Sigmoid colon (tissue), 4 donors: ENCODE results near the gene ACSM3.
"Not testable (repeated sequence)": the region's sequence is repeated elsewhere in the genome, so short reads cannot be mapped to it uniquely, and the experiment has no call there.

Experiments used
- CTCF ChIP-seq, 4 experiments: fragments of 450-650 bp in 3 of 4; fragments of 200-600 bp in 1 of 4; IDR thresholded peaks; one replicate each; pipeline ENCODE4 v1.5.1; 2016 to 2019; ENCODE audit warnings: antibody characterized with exemption in 4 of 4, mild to moderate bottlenecking in 3 of 4, moderate library complexity in 2 of 4
- EP300 ChIP-seq, 4 donors: sonication (generic); formaldehyde crosslinking; IDR thresholded peaks; one replicate each; pipeline ENCODE4 v1.6.1; 2017; ENCODE audit warnings: antibody characterized with exemption in 4 of 4
- POLR2A ChIP-seq, 2 donors: fragments of 450-650 bp; IDR thresholded peaks; one replicate each; pipeline ENCODE4 v1.6.1; 2016; ENCODE audit warnings: antibody characterized with exemption in 2 of 2, mild to moderate bottlenecking in 2 of 2, moderate library complexity in 2 of 2
- POLR2AphosphoS5 ChIP-seq, 4 donors: sonication (generic); formaldehyde crosslinking; IDR thresholded peaks; one replicate each; pipeline ENCODE4 v1.6.1; 2017; ENCODE audit warnings: antibody characterized with exemption in 4 of 4

- TF ChIP-seq POLR2AphosphoS5, CTCF, POLR2A, EP300 (IDR thresholded peaks at IDR 0.05): not testable (repeated sequence)
Observed at GRCh38 chr16:20717718-20718117, 46.1 kb upstream of the ACSM3 start.
